ENCODE data around the gene ITGAD. TPM values are rescaled to one million over a fixed set of nuclear protein-coding genes. Genes with fewer than 3 reads are reported as not detected.

ITGAD gene
- total RNA-seq, 1 donor from 2014 or later: 0.07 TPM

DNA sequence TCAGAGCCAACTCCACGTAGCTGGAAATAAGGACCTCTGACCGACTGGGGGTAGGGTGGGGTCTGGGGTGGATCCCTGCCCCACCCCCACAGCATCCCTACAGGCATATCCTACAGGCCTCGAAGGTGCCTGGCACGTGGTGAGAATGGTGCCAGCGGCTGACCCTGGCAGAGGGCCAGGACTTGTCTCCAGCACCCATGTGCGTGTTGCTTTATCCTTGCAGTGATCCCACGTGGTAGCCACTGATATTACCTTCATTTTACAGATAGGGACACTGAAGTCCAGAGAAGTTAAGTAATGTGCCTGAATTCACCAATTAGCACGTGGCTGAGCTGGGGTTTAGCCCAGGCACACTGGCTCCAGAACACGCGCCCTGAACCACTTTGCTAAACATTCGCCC is 8.3 kb downstream of the ITGAD start:
- intact Hi-C loops (cut with micrococcal nuclease): no loop called here
- no peak overlapping the region for H3K4me3 Mint-ChIP-seq
- peaks cover 9% of the 10 kb centered on the region for H3K9me3 Mint-ChIP-seq
- DNase-seq (no peak), ATAC-seq (ENCODE audit: low read depth) (no peak)
- TF ChIP-seq, protein P1, sequence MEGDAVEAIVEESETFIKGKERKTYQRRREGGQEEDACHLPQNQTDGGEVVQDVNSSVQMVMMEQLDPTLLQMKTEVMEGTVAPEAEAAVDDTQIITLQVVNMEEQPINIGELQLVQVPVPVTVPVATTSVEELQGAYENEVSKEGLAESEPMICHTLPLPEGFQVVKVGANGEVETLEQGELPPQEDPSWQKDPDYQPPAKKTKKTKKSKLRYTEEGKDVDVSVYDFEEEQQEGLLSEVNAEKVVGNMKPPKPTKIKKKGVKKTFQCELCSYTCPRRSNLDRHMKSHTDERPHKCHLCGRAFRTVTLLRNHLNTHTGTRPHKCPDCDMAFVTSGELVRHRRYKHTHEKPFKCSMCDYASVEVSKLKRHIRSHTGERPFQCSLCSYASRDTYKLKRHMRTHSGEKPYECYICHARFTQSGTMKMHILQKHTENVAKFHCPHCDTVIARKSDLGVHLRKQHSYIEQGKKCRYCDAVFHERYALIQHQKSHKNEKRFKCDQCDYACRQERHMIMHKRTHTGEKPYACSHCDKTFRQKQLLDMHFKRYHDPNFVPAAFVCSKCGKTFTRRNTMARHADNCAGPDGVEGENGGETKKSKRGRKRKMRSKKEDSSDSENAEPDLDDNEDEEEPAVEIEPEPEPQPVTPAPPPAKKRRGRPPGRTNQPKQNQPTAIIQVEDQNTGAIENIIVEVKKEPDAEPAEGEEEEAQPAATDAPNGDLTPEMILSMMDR (IDR thresholded peaks at IDR 0.05): no peak
- CTCF ChIA-PET: no interaction called here
- no peaks in the 10 kb centered on the region for H3K27me3 Mint-ChIP-seq
- POLR2A ChIA-PET: no interaction called here
- no peaks in the 10 kb centered on the region for H3K36me3 Mint-ChIP-seq (ENCODE audit: low read depth)
- H3K4me1 Mint-ChIP-seq: peaks cover 8% of the 10 kb centered on the region
- H3K27ac Mint-ChIP-seq: no peak overlapping the region

DNA sequence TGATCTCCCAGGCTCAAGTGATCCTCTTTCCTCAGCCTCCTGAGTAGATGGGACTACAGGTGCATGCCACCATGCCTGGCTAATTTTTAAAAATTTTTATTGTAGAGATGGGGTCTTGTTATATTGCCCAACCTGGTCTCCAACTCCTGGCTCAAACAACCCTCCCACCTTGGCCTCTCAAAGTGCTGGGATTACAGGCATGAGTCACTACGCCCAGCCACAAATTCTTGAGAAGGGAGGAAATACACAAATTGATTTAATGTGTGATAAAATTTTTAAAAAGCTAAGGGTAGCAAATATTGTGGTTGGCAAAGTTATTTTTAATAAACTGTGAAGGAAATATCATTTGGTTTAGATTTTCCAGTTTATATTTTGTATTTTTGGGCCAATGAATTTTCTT is 9.6 kb downstream of the ITGAD start:
- TF ChIP-seq, protein P1 (IDR thresholded peaks at IDR 0.05): no peak
- ChIA-PET POLR2A (no interaction called here), CTCF (no interaction called here)
- H3K27ac Mint-ChIP-seq: no peak overlapping the region
- DNase-seq: no peak
- ATAC-seq (ENCODE audit: low read depth): no peak
- intact Hi-C loops (cut with micrococcal nuclease): no loop called here
- H3K4me1 Mint-ChIP-seq: peaks cover 8% of the 10 kb centered on the region
- H3K4me3 Mint-ChIP-seq: no peak overlapping the region
- peaks cover 9% of the 10 kb centered on the region for H3K9me3 Mint-ChIP-seq
- H3K36me3 Mint-ChIP-seq (ENCODE audit: low read depth): no peaks in the 10 kb centered on the region
- H3K27me3 Mint-ChIP-seq: no peaks in the 10 kb centered on the region

DNA sequence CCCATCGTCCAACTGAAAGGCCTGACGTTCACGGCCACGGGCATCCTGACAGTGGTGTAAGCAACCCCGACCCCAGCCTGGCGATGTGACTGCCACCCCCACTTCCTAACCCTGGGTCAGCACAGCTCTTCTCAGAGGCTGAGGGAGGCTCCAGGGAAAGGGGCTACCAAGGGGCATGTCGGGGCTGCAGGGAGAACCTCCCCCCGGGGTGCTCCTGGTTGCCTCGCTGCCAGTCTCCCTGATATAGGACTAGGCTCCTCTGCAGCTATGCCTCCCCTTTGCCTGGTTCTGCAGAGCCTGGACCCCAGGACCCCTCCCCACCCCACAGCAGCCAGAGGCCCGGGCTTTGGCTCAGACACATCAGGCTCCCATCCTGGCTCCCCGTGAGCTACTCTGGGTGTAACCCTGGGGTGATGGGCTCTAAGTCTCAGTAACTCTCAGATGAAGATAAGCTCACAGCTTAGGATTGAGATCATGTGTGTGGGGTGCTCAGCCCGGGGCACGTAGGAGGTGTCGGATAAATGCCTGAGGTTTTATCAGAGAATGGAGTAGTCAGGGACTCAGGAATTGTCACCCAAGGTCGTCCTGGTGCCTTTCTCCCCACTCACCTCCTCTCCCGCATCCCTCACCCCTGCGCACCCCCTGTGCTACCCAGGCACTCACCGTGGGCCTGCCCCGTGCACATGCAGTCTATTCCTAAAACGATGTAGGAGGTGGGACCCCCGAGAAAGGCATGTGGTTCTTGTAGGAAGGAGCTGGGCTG is 10.6 kb downstream of the ITGAD start:
- Mint-ChIP-seq H3K9me3 (peaks cover 9% of the 10 kb centered on the region), H3K27ac (no peak overlapping the region), H3K36me3 (ENCODE audit: low read depth) (no peaks in the 10 kb centered on the region), H3K4me3 (no peak overlapping the region), H3K27me3 (peaks cover 2% of the 10 kb centered on the region), H3K4me1 (peaks cover 8% of the 10 kb centered on the region)
- ATAC-seq (ENCODE audit: low read depth) (no peak), DNase-seq (no peak)
- POLR2A ChIA-PET: no interaction called here
- TF ChIP-seq, protein P1 (IDR thresholded peaks at IDR 0.05): no peak
- intact Hi-C loops (cut with micrococcal nuclease): no loop called here
- CTCF ChIA-PET: no interaction called here

DNA sequence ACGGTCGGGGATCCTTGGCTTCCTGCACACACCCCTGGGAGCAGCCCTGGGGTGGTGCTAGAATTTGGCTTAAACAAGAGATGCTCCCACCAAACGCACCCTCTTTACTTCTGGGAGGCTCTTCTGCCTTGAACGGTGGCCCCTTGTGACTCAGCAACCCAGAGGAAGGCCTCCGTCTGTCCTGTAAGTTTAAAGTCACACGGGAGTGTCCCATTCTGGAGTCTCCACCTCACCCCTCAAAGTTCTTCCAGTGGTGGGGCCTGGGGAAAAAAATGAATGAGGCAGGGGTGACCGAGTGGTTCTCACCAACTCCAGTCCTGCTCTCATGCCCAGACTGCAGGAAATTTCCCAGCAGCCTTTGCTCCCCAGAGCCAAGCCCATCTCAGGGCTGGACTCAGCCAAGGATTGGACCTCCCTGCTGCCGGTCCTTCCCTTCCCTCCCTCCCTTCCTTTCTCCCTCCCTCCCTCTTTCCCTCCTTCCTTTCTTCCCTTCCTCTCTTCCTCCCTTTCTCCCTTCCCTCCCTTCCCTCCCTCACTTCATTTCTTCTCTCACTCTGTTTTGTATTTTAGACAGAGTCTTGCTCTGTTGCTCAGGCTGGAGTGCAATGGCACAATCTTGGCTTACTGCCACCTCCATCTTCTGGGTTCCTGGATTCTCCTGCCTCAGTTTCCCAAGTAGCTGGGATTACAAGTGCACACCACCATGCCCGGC is 11.4 kb downstream of the ITGAD start:
- Mint-ChIP-seq H3K9me3 (peaks cover 6% of the 10 kb centered on the region), H3K4me3 (no peak overlapping the region), H3K36me3 (ENCODE audit: low read depth) (no peaks in the 10 kb centered on the region), H3K27me3 (peaks cover 2% of the 10 kb centered on the region), H3K27ac (no peak overlapping the region), H3K4me1 (peaks cover 8% of the 10 kb centered on the region)
- DNase-seq (no peak), ATAC-seq (ENCODE audit: low read depth) (no peak)
- TF ChIP-seq, protein P1 (IDR thresholded peaks at IDR 0.05): no peak
- CTCF ChIA-PET: no interaction called here
- POLR2A ChIA-PET: no interaction called here
- intact Hi-C loops (cut with micrococcal nuclease): no loop called here

DNA sequence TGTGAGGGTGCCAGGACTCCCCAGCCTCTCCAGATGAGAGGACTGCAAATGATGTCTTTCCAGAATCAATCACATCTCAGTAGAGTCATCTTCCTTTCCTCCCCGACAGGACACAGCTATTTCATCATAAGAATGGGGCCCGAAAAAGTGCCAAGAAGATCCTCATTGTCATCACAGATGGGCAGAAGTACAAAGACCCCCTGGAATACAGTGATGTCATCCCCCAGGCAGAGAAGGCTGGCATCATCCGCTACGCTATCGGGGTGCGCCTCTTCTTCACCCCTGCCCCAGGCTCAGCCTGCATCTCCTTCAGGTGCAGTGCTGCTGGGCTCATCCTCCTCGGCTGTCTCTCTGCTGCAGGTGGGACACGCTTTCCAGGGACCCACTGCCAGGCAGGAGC is 14.3 kb downstream of the ITGAD start:
- Mint-ChIP-seq H3K27ac (no peak overlapping the region), H3K9me3 (no peaks in the 10 kb centered on the region), H3K36me3 (ENCODE audit: low read depth) (no peaks in the 10 kb centered on the region), H3K4me3 (no peak overlapping the region), H3K27me3 (peaks cover 3% of the 10 kb centered on the region), H3K4me1 (no peaks in the 10 kb centered on the region)
- intact Hi-C loops (cut with micrococcal nuclease): no loop called here
- ChIA-PET POLR2A (no interaction called here), CTCF (interaction anchor here (0.8 kb wide), 1 partner anchor 11 kb away, joined by 3 read pairs; no protein-coding TSS in a partner anchor)
- TF ChIP-seq, protein P1 (IDR thresholded peaks at IDR 0.05): no peak
- DNase-seq (no peak), ATAC-seq (ENCODE audit: low read depth) (no peak)

All from activated B cell treated with CpG ODN at 0.5 μM for 24 hours (primary cell).